NCI-H2227 treated with DMSO at 0.1 percent for 48 hours (cell line): ENCODE data around the gene CCR3.

Experiments used
- DNase-seq: peaks from one replicate; lab custom pipeline; 2025; lab: John Stamatoyannopoulos, UW

The CCR3 gene

GRCh38 chr3:46298871-46299607 lies 56.8 kb downstream of the CCR3 start:
- no peak for DNase-seq

GRCh38 chr3:46299608-46300460 lies 57.6 kb downstream of the CCR3 start:
- DNase-seq = no peak

GRCh38 chr3:46300461-46300789 lies 58.2 kb downstream of the CCR3 start:
- DNase-seq = no peak

- no peak for DNase-seq
Measured at GRCh38 chr3:46301122-46301835, 59.0 kb downstream of the CCR3 start.

- DNase-seq = no peak
Measured at GRCh38 chr3:46303240-46303639, 61.0 kb downstream of the CCR3 start.

- no peak for DNase-seq
Measured at GRCh38 chr3:46304739-46305138, 62.5 kb downstream of the CCR3 start.

GRCh38 chr3:46312991-46313390 lies 70.7 kb downstream of the CCR3 start:
- no peak for DNase-seq

GRCh38 chr3:46314517-46314916 lies 72.3 kb downstream of the CCR3 start:
- no peak for DNase-seq

GRCh38 chr3:46316206-46316605 lies 73.9 kb downstream of the CCR3 start:
- DNase-seq = no peak
